Caco-2 (cell line): ENCODE measurements around the gene PTPRG. TPM values are rescaled to one million over a fixed set of nuclear protein-coding genes. Genes with fewer than 3 reads are reported as not detected.

Source experiments
- BruUV-seq: library from RNA; stranded (reverse); fragments of 400-500 nt; replicated peaks from 2 replicates; lab custom pipeline; 2021; lab: Mats Ljungman, UMichigan
- CTCF ChIA-PET: fragments of 300-600 bp; sonication (Branson Sonifier 250); formaldehyde crosslinking; loops from one replicate; lab custom pipeline; 2022; ENCODE audit warnings: antibody characterized with exemption; lab: Charles Lee
- POLR2A ChIA-PET: fragments of 300-600 bp; sonication (Branson Sonifier 250); formaldehyde crosslinking; loops from one replicate; lab custom pipeline; 2022; ENCODE audit warnings: antibody characterized with exemption; lab: Charles Lee
- DNase-seq, 2 experiments: peaks; one replicate each; pipeline versions ENCODE4 v3.0.0 to v3.0.0-alpha.2; 2020 to 2022
- H3K27me3 ChIP-seq: replicated peaks from 2 replicates; pipeline ENCODE4 v1.6.0; 2011; ENCODE audit warnings: low read length; ENCODE audit not compliant: control insufficient read depth, insufficient read depth
- H3K36me3 ChIP-seq: 2 replicates; pipeline ENCODE4 v1.5.1; 2011; ENCODE audit warnings: low read length; ENCODE audit not compliant: control insufficient read depth, insufficient read depth
- H3K4me1 ChIP-seq: fragments of 250-450 bp; sonication (Bioruptor Pico); 2 replicates; pipeline ENCODE4 v1.5.1; 2020; ENCODE audit warnings: mild to moderate bottlenecking
- H3K4me3 ChIP-seq: 2 replicates; pipeline ENCODE4 v1.5.1; 2011; ENCODE audit warnings: low read depth, mild to moderate bottlenecking, control low read depth, low read length
- H3K9me3 ChIP-seq: fragments of 250-450 bp; sonication (Bioruptor Pico); 2 replicates; pipeline ENCODE4 v1.5.1; 2020; ENCODE audit warnings: mild to moderate bottlenecking, moderate library complexity
- H3K27ac Mint-ChIP-seq: one replicate; pipeline ENCODE4 v1.8.0; 2022; ENCODE audit warnings: mixed read lengths; ENCODE audit not compliant: unreplicated experiment
- H3K27me3 Mint-ChIP-seq: one replicate; pipeline ENCODE4 v1.8.0; 2022; ENCODE audit warnings: mixed read lengths; ENCODE audit not compliant: insufficient read depth, unreplicated experiment
- H3K36me3 Mint-ChIP-seq: one replicate; pipeline ENCODE4 v1.8.0; 2022; ENCODE audit warnings: mild to moderate bottlenecking, mixed read lengths; ENCODE audit not compliant: insufficient read depth, unreplicated experiment
- H3K4me1 Mint-ChIP-seq: one replicate; pipeline ENCODE4 v1.8.0; 2022; ENCODE audit warnings: low read depth, mixed read lengths; ENCODE audit not compliant: unreplicated experiment
- H3K4me3 Mint-ChIP-seq: one replicate; pipeline ENCODE4 v1.8.0; 2022; ENCODE audit warnings: mild to moderate bottlenecking, moderate library complexity, mixed read lengths; ENCODE audit not compliant: unreplicated experiment
- H3K9me3 Mint-ChIP-seq: one replicate; pipeline ENCODE4 v1.8.0; 2022; ENCODE audit warnings: mixed read lengths; ENCODE audit not compliant: unreplicated experiment
- CTCF ChIP-seq, 2 experiments: fragments of 200-600 bp in 1 of 2; IDR thresholded peaks; 1 replicate in 1 of 2; 2 replicates in 1 of 2; pipeline versions ENCODE4 v1.5.1 to v1.8.0; 2011 to 2022; ENCODE audit warnings: antibody characterized with exemption in 1 of 2, control low read depth in 1 of 2, inconsistent platforms in 1 of 2, low read depth in 1 of 2, low read length in 1 of 2, mild to moderate bottlenecking in 1 of 2, moderate library complexity in 1 of 2; ENCODE audit not compliant: insufficient read depth in 1 of 2, severe bottlenecking in 1 of 2, unreplicated experiment in 1 of 2
- intact Hi-C: fragments of 100-400 bp; cut with micrococcal nuclease; formaldehyde crosslinking; loops from one replicate; pipeline ENCODE4 v1.10.0; 2022; ENCODE audit not compliant: unreplicated experiment
- total RNA-seq: library from RNA; stranded (reverse); gene quantifications from 2 replicates; pipeline ENCODE4 v1.2.3, GENCODE V29; 2022

The PTPRG gene
- total RNA-seq, 1 experiment from 2014 or later: 46.4 TPM

- CTCF ChIA-PET: no interaction called here
- BruUV-seq: no TSS peak
- Histone ChIP-seq H3K4me3 (no peak overlapping the region), H3K27me3 (no peaks in the 10 kb centered on the region), H3K4me1 (no peaks in the 10 kb centered on the region), H3K9me3 (no peaks in the 10 kb centered on the region), H3K36me3 (no peaks in the 10 kb centered on the region)
- TF ChIP-seq CTCF (IDR thresholded peaks at IDR 0.05; ENCODE audit: insufficient read depth in 1 of 2, low read depth in 1 of 2, low read length in 1 of 2, severe bottlenecking in 1 of 2, unreplicated experiment in 1 of 2): no peak
- intact Hi-C loops: loop anchor here (10.0 kb wide), 1 partner anchor 133 kb away; no protein-coding TSS in a partner anchor
- no peaks in the 10 kb centered on the region for H3K36me3 Mint-ChIP-seq
- H3K4me3 Mint-ChIP-seq: no peak overlapping the region
- no peaks in the 10 kb centered on the region for H3K9me3 Mint-ChIP-seq
- no peak overlapping the region for H3K27ac Mint-ChIP-seq
- DNase-seq: no peak
- no peaks in the 10 kb centered on the region for H3K27me3 Mint-ChIP-seq
- POLR2A ChIA-PET: no interaction called here
- H3K4me1 Mint-ChIP-seq: peaks cover 6% of the 10 kb centered on the region
Observed at GRCh38 chr3:61537366-61537765, 24.0 kb upstream of the PTPRG start.

GRCh38 chr3:61538486-61538885 lies 22.9 kb upstream of the PTPRG start:
- H3K4me3 ChIP-seq: no peak overlapping the region
- ChIA-PET POLR2A (no interaction called here), CTCF (no interaction called here)
- intact Hi-C loops: loop anchor here (10.0 kb wide), 1 partner anchor 134 kb away; no protein-coding TSS in a partner anchor
- Mint-ChIP-seq H3K27me3 (no peaks in the 10 kb centered on the region), H3K4me1 (peaks cover 6% of the 10 kb centered on the region), H3K9me3 (no peaks in the 10 kb centered on the region), H3K27ac (no peak overlapping the region), H3K36me3 (no peaks in the 10 kb centered on the region), H3K4me3 (no peak overlapping the region)
- H3K36me3 ChIP-seq: no peaks in the 10 kb centered on the region
- H3K9me3 ChIP-seq: no peaks in the 10 kb centered on the region
- no peak for TF ChIP-seq CTCF (IDR thresholded peaks at IDR 0.05; ENCODE audit: insufficient read depth in 1 of 2, low read depth in 1 of 2, low read length in 1 of 2, severe bottlenecking in 1 of 2, unreplicated experiment in 1 of 2)
- no peaks in the 10 kb centered on the region for H3K4me1 ChIP-seq
- H3K27me3 ChIP-seq: no peaks in the 10 kb centered on the region
- no peak for DNase-seq
- no TSS peak for BruUV-seq

GRCh38 chr3:61541694-61542093 lies 19.7 kb upstream of the PTPRG start:
- Mint-ChIP-seq H3K36me3 (no peaks in the 10 kb centered on the region), H3K4me1 (peaks cover 6% of the 10 kb centered on the region)
- H3K36me3 ChIP-seq: no peaks in the 10 kb centered on the region

More at GRCh38 chr3:61541694-61542093, 19.7 kb upstream of the PTPRG start:
- Histone ChIP-seq H3K27me3 (no peaks in the 10 kb centered on the region), H3K4me1 (no peaks in the 10 kb centered on the region), H3K4me3 (no peak overlapping the region), H3K9me3 (no peaks in the 10 kb centered on the region)
- no peak for DNase-seq
- Mint-ChIP-seq H3K9me3 (no peaks in the 10 kb centered on the region), H3K27me3 (no peaks in the 10 kb centered on the region), H3K27ac (no peak overlapping the region), H3K4me3 (no peak overlapping the region)
- no peak for TF ChIP-seq CTCF (IDR thresholded peaks at IDR 0.05; ENCODE audit: insufficient read depth in 1 of 2, low read depth in 1 of 2, low read length in 1 of 2, severe bottlenecking in 1 of 2, unreplicated experiment in 1 of 2)
- CTCF ChIA-PET: no interaction called here
- POLR2A ChIA-PET: no interaction called here
- BruUV-seq: no TSS peak
- intact Hi-C loops: no loop called here
